ENCODE measurements around the gene GPATCH2L. TPM values are rescaled to one million over a fixed set of nuclear protein-coding genes. Genes with fewer than 3 reads are reported as not detected.

Gene GPATCH2L
- total and polyA plus RNA-seq, 2 donors (not counting 1 experiment from before 2014, with no cell fraction given): 19.4 to 50.5 TPM

DNA sequence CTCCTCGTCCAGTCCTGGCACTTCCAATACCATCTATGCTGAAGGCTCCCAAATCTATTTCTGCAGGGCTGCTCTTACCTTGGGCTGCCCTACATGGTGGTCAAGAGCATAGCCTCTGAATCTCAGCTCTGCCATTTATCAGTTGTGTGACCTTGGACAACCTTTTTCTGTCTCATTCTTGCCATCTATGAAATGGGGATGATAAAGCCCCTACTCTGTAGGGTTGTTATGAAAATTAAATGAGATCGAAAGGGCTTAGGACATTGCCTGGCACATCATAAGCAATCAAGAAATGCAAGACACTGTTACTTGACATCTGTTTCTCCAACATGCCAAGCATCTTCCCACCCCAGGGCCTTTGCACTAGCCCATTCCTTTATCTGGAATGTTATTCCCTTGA, 45.5 kb upstream of the GPATCH2L start:
- H3K79me2 ChIP-seq (ENCODE audit: control insufficient read depth, insufficient read depth, low read length): no peaks in the 10 kb centered on the region
- no peaks in the 10 kb centered on the region for H3K36me3 ChIP-seq (ENCODE audit: control insufficient read depth, insufficient read depth, low read length)
- DNase-seq (ENCODE audit: low read depth in 2 of 2): no peak

DNA sequence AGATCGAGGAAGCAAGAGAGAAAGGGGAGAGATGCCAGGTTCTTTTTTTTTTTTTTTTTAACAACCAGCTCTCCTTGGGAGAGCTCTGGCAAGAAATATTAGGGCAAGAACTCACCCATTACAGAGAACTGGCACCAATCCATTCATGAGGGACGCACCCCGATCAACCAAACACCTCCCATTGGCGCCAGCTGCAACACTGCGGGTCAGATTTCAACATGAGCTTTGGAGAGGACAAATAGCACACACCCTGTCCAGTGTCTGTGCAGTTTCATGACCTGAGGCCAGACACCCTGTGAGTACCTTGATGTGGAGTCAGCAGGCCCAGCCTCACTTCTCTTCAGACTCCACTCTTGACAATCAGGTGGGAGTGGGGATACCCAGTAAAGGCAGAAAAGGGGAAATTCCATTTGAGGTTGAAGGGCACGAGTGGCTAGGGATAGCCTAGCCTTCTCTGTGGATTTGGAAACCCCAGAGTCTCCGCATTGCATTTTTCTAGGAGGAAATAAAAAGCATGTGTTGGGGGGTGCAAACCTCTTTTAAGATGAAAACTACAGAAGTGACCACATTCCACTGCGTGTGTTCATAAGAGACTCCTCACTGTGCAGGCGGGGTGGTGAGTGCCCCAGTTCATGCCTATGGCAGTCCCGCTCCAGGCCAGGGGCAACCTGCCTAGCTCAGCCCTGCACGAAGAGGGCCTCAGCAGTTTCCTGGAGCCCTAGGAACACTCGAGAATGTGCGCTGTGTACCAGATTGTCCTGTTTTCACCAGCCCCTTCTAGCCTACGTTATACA, 42.4 kb upstream of the GPATCH2L start:
- DNase-seq (ENCODE audit: low read depth in 2 of 2): no peak
- H4K20me1 ChIP-seq (ENCODE audit: control insufficient read depth, extremely low read depth, insufficient read depth, low read length): no peaks in the 10 kb centered on the region
- peaks cover 5% of the 10 kb centered on the region for H3K27me3 ChIP-seq (ENCODE audit: control insufficient read depth, insufficient read depth, low read length)
- no peaks in the 10 kb centered on the region for H3K79me2 ChIP-seq (ENCODE audit: control insufficient read depth, insufficient read depth, low read length)
- H3K36me3 ChIP-seq (ENCODE audit: control insufficient read depth, insufficient read depth, low read length): no peaks in the 10 kb centered on the region
- TF ChIP-seq, protein P1, sequence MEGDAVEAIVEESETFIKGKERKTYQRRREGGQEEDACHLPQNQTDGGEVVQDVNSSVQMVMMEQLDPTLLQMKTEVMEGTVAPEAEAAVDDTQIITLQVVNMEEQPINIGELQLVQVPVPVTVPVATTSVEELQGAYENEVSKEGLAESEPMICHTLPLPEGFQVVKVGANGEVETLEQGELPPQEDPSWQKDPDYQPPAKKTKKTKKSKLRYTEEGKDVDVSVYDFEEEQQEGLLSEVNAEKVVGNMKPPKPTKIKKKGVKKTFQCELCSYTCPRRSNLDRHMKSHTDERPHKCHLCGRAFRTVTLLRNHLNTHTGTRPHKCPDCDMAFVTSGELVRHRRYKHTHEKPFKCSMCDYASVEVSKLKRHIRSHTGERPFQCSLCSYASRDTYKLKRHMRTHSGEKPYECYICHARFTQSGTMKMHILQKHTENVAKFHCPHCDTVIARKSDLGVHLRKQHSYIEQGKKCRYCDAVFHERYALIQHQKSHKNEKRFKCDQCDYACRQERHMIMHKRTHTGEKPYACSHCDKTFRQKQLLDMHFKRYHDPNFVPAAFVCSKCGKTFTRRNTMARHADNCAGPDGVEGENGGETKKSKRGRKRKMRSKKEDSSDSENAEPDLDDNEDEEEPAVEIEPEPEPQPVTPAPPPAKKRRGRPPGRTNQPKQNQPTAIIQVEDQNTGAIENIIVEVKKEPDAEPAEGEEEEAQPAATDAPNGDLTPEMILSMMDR (conservative IDR thresholded peaks at IDR 0.05 in 1 of 2, IDR thresholded peaks at IDR 0.05 in 1 of 2; ENCODE audit: low read depth in 1 of 2, low read length in 2 of 2): no peak
- no peak for TF ChIP-seq EZH2 (IDR thresholded peaks at IDR 0.05; ENCODE audit: low read length, missing control alignments)
- H2AFZ ChIP-seq (ENCODE audit: low read length): no peak overlapping the region
- no peak overlapping the region for H3K4me2 ChIP-seq (ENCODE audit: extremely low read depth, insufficient read depth, low read length)
- H3K9ac ChIP-seq (ENCODE audit: insufficient read depth, low read length): no peak overlapping the region
- H3K4me1 ChIP-seq (ENCODE audit: control insufficient read depth, extremely low read depth, insufficient read depth, low read length): no peaks in the 10 kb centered on the region
- H3K9me3 ChIP-seq (ENCODE audit: control insufficient read depth, insufficient read depth, low read depth, low read length): no peaks in the 10 kb centered on the region
- H3K4me3 ChIP-seq (replicated peaks in 1 of 4; ENCODE audit: control extremely low read depth in 1 of 4, insufficient read depth in 1 of 4, low read depth in 3 of 4, low read length in 4 of 4): no peak overlapping the region
- no peak overlapping the region for H3K27ac ChIP-seq (ENCODE audit: insufficient read depth, low read length)

More for the DNA sequence above, 45.5 kb upstream of the GPATCH2L start:
- Histone ChIP-seq H3K27ac (ENCODE audit: insufficient read depth, low read length) (no peak overlapping the region), H2AFZ (ENCODE audit: low read length) (no peak overlapping the region), H3K9me3 (ENCODE audit: control insufficient read depth, insufficient read depth, low read depth, low read length) (no peaks in the 10 kb centered on the region), H3K4me1 (ENCODE audit: control insufficient read depth, extremely low read depth, insufficient read depth, low read length) (no peaks in the 10 kb centered on the region), H3K27me3 (ENCODE audit: control insufficient read depth, insufficient read depth, low read length) (peaks cover 7% of the 10 kb centered on the region), H3K4me3 (replicated peaks in 1 of 4; ENCODE audit: control extremely low read depth in 1 of 4, insufficient read depth in 1 of 4, low read depth in 3 of 4, low read length in 4 of 4) (no peak overlapping the region), H3K9ac (ENCODE audit: insufficient read depth, low read length) (no peak overlapping the region), H4K20me1 (ENCODE audit: control insufficient read depth, extremely low read depth, insufficient read depth, low read length) (no peaks in the 10 kb centered on the region), H3K4me2 (ENCODE audit: extremely low read depth, insufficient read depth, low read length) (no peak overlapping the region)
- no peak for TF ChIP-seq EZH2 (IDR thresholded peaks at IDR 0.05; ENCODE audit: low read length, missing control alignments)
- TF ChIP-seq, protein P1 (conservative IDR thresholded peaks at IDR 0.05 in 1 of 2, IDR thresholded peaks at IDR 0.05 in 1 of 2; ENCODE audit: low read depth in 1 of 2, low read length in 2 of 2): no peak

DNA sequence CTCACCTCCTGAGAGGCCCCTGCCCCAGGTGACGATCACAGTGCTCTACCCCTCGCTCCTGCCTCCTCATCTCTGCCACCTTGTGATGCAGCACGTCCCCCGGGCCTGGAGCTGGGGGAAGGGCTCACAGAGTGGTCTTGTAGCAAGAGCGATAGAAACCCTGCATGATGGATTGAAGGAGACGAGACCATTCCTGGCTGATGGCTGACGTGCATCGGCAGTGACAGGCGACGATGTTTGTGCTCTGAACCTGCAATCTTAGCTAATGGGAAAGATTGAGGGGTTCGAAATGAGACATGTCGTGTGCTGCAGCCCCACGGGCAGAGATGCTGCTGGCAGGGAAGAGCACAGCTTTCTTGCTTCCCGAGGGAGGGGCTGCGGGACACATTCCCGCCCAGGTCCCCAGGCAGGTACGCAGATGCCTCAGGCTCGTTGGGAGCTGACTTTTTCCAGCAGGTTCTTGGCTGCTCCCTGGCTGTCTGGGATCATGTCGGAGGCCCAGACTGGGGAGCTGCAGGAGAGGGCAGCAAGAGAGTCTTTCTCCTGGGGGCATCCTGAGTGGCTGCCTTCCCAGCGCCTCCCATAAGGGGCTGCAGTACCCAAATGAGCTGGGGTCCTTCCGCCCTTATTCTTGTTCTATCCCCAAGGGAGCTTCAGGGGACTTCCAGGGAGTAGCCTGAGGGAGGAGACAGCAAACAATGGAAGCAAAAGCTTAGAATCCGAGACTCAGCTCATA, 38.7 kb upstream of the GPATCH2L start:
- Histone ChIP-seq H3K4me3 (replicated peaks in 1 of 4; ENCODE audit: control extremely low read depth in 1 of 4, insufficient read depth in 1 of 4, low read depth in 3 of 4, low read length in 4 of 4) (no peak overlapping the region), H3K4me1 (ENCODE audit: control insufficient read depth, extremely low read depth, insufficient read depth, low read length) (no peaks in the 10 kb centered on the region), H4K20me1 (ENCODE audit: control insufficient read depth, extremely low read depth, insufficient read depth, low read length) (no peaks in the 10 kb centered on the region), H3K27me3 (ENCODE audit: control insufficient read depth, insufficient read depth, low read length) (peaks cover 2% of the 10 kb centered on the region), H3K79me2 (ENCODE audit: control insufficient read depth, insufficient read depth, low read length) (no peaks in the 10 kb centered on the region), H3K36me3 (ENCODE audit: control insufficient read depth, insufficient read depth, low read length) (no peaks in the 10 kb centered on the region), H3K9me3 (ENCODE audit: control insufficient read depth, insufficient read depth, low read depth, low read length) (no peaks in the 10 kb centered on the region), H3K27ac (ENCODE audit: insufficient read depth, low read length) (no peak overlapping the region), H3K9ac (ENCODE audit: insufficient read depth, low read length) (no peak overlapping the region), H2AFZ (ENCODE audit: low read length) (no peak overlapping the region), H3K4me2 (ENCODE audit: extremely low read depth, insufficient read depth, low read length) (no peak overlapping the region)
- no peak for DNase-seq (ENCODE audit: low read depth in 2 of 2)
- no peak for TF ChIP-seq EZH2 (IDR thresholded peaks at IDR 0.05; ENCODE audit: low read length, missing control alignments)
- TF ChIP-seq, protein P1 (conservative IDR thresholded peaks at IDR 0.05 in 1 of 2, IDR thresholded peaks at IDR 0.05 in 1 of 2; ENCODE audit: low read depth in 1 of 2, low read length in 2 of 2): no peak
